ENCODE data around the gene ZYX.

GRCh38 chr7:143385891-143386781 lies 5.0 kb downstream of the ZYX start:
- TF ChIP-seq ISL1 (CRISPR knock-in tag; IDR thresholded peaks at IDR 0.05) (no peak), POU6F1 (CRISPR knock-in tag; IDR thresholded peaks at IDR 0.05; ENCODE audit: borderline replicate concordance, low read depth) (no peak), ZNF565 (CRISPR knock-in tag; conservative IDR thresholded peaks at IDR 0.05; ENCODE audit: low read depth) (no peak), RARB (CRISPR knock-in tag; IDR thresholded peaks at IDR 0.05) (peak; percentile 62; the same call in 1 of the 2 replicates), ZFP3 (CRISPR knock-in tag; IDR thresholded peaks at IDR 0.05) (no peak), GLIS3 (CRISPR knock-in tag; IDR thresholded peaks at IDR 0.05) (no peak), ARNTL (CRISPR knock-in tag; IDR thresholded peaks at IDR 0.05; ENCODE audit: borderline replicate concordance, low read depth) (no peak)

Data from SK-N-SH treated with all-trans-retinoic acid at 6 μM for 48 hours (cell line).